AG04450 (cell line): Measurements from ENCODE around the gene ZNF385D. TPM values are rescaled to one million over a fixed set of nuclear protein-coding genes. Genes with fewer than 3 reads are reported as not detected.

Experiments used
- CTCF ChIA-PET: fragments of 300-600, 350-600 bp; formaldehyde crosslinking; extraction: SDS; loops from one replicate; lab custom pipeline; 2022; ENCODE audit warnings: antibody characterized with exemption, inconsistent platforms; lab: Charles Lee
- POLR2A ChIA-PET: fragments of 350-600 bp; formaldehyde crosslinking; extraction: SDS; loops from one replicate; lab custom pipeline; 2021; ENCODE audit warnings: antibody characterized with exemption, inconsistent platforms; lab: Yijun Ruan, JAX
- DNase-seq: peaks from one replicate; pipeline ENCODE4 v3.0.0-alpha.2; 2011; ENCODE audit warnings: low read depth, low spot score
- H3K27ac ChIP-seq: one replicate; pipeline ENCODE4 v1.5.1; 2012; ENCODE audit warnings: low read depth, low read length, control low read depth
- H3K27me3 ChIP-seq: one replicate; pipeline ENCODE4 v1.6.0; 2012; ENCODE audit warnings: low read length; ENCODE audit not compliant: control insufficient read depth, insufficient read depth
- H3K4me3 ChIP-seq: 2 replicates; pipeline ENCODE4 v1.5.1; 2011; ENCODE audit warnings: mild to moderate bottlenecking, low read depth, low read length, control low read depth
- H3K9me3 ChIP-seq: 2 replicates; pipeline ENCODE4 v1.5.1; 2012; ENCODE audit warnings: low read length; ENCODE audit not compliant: control insufficient read depth, insufficient read depth
- polyA plus RNA-seq: library from polyadenylated mRNA; depleted of rRNA; stranded (reverse); fragments of >200 nt; gene quantifications from 2 replicates; pipeline ENCODE4 v1.2.3, GENCODE V29; 2011
- TF ChIP-seq, protein P1 (sequence below): IDR thresholded peaks from 2 replicates; pipeline ENCODE4 v1.5.1; 2011; ENCODE audit warnings: low read depth, low read length, control low read depth, inconsistent platforms

Gene ZNF385D
- polyA plus RNA-seq, 1 experiment = 0.10 TPM

DNA sequence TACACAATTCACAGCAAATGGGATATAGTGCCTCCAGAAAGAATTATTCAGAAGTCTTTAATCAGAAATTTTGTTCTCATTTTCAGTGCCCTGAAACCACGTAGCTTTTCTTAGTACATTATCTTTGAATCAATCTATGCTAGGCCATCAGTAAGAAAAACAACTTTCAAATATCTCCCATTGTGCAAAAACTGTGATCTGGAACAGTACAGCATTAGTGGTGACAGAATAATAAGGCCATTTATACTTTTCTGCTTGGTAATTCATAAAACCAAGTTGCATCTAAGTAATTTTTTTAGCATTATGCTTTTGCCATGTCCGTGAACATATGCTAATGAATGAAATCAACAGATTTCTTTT, 35.4 kb upstream of the ZNF385D start:
- Histone ChIP-seq H3K4me3 (no peak overlapping the region), H3K27me3 (no peaks in the 10 kb centered on the region), H3K27ac (no peak overlapping the region), H3K9me3 (no peaks in the 10 kb centered on the region)
- no peak for DNase-seq
- CTCF ChIA-PET = no interaction called here
- POLR2A ChIA-PET = no interaction called here
- TF ChIP-seq, protein P1, sequence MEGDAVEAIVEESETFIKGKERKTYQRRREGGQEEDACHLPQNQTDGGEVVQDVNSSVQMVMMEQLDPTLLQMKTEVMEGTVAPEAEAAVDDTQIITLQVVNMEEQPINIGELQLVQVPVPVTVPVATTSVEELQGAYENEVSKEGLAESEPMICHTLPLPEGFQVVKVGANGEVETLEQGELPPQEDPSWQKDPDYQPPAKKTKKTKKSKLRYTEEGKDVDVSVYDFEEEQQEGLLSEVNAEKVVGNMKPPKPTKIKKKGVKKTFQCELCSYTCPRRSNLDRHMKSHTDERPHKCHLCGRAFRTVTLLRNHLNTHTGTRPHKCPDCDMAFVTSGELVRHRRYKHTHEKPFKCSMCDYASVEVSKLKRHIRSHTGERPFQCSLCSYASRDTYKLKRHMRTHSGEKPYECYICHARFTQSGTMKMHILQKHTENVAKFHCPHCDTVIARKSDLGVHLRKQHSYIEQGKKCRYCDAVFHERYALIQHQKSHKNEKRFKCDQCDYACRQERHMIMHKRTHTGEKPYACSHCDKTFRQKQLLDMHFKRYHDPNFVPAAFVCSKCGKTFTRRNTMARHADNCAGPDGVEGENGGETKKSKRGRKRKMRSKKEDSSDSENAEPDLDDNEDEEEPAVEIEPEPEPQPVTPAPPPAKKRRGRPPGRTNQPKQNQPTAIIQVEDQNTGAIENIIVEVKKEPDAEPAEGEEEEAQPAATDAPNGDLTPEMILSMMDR = no peak

DNA sequence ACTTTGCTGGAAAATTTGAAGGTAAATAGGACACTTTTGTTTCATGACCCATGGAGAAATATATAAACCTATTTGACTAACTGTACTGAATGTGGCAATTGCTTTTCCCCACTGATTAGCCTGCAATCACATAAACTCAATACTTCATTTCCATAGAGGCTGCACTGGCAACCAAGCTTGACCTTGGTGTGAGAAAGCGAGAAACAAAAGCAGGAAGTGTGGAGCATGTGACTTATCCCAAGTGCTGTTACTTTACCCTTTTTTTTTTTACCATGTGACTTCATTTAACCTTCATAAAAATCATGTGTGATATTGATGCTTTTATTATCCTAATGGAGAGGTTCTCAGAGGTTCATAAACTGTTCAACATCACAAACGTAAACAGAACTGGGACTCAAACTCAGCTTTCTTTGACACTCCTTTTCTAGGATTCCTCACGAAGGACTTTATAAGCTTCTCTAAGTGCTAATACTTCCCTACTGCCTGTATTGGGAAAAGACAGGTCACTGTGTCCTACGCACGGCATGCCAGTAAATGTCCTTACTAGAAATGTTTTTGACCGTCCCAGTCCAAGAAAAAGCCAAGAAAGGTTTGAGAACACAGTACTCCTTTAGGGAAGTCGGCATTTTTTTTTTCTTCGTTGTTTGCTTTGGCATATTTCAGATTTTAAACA, 34.9 kb upstream of the ZNF385D start:
- CTCF ChIA-PET = no interaction called here
- DNase-seq = no peak
- Histone ChIP-seq H3K9me3 (no peaks in the 10 kb centered on the region), H3K27me3 (no peaks in the 10 kb centered on the region), H3K27ac (no peak overlapping the region), H3K4me3 (no peak overlapping the region)
- POLR2A ChIA-PET = no interaction called here
- TF ChIP-seq, protein P1 = no peak

DNA sequence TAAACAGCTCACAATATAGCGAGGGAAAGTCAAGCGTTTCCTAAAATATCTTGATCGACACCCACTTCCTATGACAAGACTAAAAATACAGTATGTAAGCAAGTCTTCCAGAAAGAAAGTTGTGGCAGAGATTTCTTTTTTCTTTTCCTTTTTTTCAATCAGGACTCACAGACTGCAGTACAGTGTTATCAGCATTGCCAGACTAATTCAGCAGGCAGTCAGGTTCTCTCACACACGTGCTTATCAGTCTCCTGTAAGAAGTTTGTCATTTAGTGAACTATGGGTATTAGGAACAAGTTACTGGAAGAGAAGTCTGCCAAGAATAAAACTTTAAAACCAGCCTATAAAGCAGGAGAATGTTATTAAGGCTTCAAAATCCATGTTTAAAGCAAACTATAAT, 32.8 kb upstream of the ZNF385D start:
- TF ChIP-seq, protein P1 = no peak
- DNase-seq = no peak
- no peak overlapping the region for H3K27ac ChIP-seq
- CTCF ChIA-PET = no interaction called here
- no peaks in the 10 kb centered on the region for H3K9me3 ChIP-seq
- POLR2A ChIA-PET = no interaction called here
- no peaks in the 10 kb centered on the region for H3K27me3 ChIP-seq
- H3K4me3 ChIP-seq = no peak overlapping the region

DNA sequence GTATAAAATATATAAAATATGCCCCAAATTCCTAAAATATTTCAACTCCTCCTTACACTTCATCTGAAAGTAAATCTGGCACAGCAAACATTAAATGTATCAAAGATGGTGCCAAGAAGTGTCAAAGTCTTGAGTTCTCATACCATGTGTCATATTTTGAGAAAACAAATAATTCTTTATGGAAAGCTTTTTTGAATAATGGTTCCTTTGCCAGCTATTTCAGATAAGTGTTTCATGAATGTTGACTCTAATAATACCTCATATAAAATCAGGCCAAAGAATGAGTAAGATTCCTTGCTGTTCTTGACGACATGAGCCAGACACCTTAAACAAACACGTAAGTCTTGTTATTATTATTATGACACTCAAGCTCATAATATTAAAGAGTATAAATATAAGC, 30.3 kb upstream of the ZNF385D start:
- H3K4me3 ChIP-seq = no peak overlapping the region
- CTCF ChIA-PET = no interaction called here
- no peaks in the 10 kb centered on the region for H3K9me3 ChIP-seq
- POLR2A ChIA-PET = no interaction called here
- H3K27me3 ChIP-seq = no peaks in the 10 kb centered on the region
- no peak overlapping the region for H3K27ac ChIP-seq
- no peak for DNase-seq
- TF ChIP-seq, protein P1 = no peak

DNA sequence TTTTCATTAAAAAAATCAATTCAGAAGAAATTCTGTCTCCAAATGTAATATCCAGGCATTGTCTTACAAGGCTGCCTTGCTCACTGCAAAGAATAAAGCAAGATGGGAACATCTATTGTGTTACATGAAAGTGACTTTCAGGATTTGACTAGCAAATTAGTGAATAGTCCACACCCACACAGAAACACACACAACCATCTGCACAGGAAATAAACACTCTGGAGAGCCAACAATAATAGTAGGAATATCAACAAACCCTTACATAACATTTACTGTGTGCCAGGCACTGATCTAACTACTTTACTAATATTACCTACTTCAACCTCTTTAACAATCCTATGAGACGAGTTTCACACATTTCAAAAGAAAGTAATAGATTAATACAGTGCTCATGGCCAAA, 28.9 kb upstream of the ZNF385D start:
- TF ChIP-seq, protein P1 = no peak
- CTCF ChIA-PET = no interaction called here
- no peak overlapping the region for H3K27ac ChIP-seq
- no peaks in the 10 kb centered on the region for H3K27me3 ChIP-seq
- no peaks in the 10 kb centered on the region for H3K9me3 ChIP-seq
- no peak for DNase-seq
- POLR2A ChIA-PET = no interaction called here
- no peak overlapping the region for H3K4me3 ChIP-seq
